ENCODE measurements around the gene SGSM1. TPM values are rescaled to one million over a fixed set of nuclear protein-coding genes. Genes with fewer than 3 reads are reported as not detected.

The SGSM1 gene
- polyA plus RNA-seq, 4 donors = 0.67 to 2.9 (median 2.3) TPM

DNA sequence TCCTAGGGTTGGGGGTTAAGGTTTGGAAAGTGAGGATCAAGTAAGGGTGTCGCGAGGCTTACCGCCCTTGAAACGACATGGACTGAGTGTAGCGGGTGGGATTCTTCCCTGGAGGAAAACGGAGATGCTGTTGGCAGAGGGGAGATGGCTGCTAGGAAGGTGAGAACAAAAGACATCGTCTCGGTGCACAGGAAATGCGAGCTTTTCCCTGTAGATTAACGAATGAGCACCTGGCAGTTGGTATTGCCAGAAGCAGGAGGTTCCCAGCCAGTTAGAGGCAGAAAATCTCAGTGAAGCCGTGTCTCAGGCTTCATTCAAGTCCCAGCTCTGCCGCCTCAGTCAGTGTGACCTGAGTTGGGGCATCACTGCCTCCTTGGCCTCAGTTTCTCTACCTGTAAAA is 141.9 kb downstream of the SGSM1 start:
- no peak for DNase-seq (ENCODE audit: low read depth in 4 of 4, low spot score in 3 of 4)

DNA sequence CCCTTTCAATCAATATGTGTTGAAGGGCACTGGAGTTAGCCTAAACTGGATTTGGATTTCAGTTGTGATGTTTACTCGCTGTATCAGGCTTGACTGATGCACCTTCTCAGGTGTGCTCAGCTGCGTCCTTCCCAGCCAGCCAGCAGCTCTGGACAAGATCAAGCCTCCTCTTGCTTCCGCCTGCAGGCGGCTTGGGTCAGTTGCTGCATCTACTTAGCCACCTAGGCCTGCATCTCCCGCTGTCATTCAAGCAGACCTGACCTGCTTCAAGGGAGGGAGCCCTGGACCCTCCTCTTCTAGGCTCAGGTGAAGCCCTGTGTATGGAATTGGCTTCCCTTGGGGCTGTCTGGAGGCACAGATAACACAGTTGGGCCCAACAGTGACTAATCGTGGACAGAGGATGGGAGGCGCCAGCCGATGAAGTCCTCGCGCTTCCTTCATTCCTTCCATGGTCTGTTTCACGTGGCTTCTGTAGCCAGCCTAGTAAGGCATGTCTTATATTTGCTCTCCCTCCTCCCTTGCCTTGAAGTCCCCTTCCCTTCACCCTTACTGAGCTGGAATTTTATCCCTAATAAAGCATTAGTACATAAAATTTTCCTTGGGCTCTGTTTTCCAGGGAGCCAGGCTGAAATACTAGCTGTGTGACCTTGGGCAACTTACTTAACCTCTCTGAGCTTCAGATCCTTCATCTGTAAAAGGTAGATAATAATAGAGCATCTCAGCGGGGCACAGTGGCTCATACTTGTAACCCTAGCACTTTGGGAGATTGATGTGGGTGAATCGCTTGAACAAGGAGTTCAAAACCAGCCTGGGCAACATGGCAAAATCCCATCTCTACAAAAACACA is 142.6 kb downstream of the SGSM1 start:
- DNase-seq (ENCODE audit: low read depth in 4 of 4, low spot score in 3 of 4) = no peak

DNA sequence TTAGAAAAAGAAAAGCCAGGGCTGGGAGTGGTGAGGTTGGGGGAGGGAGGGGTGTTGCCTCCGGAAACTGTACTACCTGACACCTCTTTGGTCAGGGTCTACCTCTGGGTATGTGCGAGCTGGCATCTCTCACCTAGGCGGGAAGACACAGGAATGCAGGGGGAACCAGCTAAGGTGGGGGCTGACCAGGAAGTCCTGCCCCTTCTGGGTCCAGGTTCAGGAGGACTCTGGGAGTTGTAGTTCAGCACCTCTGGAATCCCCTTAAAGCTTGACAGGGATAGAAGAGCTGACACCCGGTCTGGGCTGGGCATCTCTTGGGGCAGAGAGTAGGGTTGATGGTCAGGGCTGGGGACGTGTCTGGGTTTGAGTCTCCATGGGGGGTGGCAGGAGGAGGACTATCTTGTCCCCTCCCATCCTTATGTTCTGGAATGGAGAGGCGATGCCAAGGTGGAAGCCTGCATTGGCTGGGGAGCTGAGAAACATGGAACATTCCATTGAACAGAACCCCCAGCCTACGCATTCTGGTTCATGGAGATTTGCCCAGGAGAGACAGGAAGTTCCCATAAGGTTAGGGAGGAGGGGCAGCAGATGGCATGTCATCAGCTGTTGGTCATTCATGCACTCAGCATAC is 144.4 kb downstream of the SGSM1 start:
- DNase-seq (ENCODE audit: low read depth in 4 of 4, low spot score in 3 of 4) = no peak

DNA sequence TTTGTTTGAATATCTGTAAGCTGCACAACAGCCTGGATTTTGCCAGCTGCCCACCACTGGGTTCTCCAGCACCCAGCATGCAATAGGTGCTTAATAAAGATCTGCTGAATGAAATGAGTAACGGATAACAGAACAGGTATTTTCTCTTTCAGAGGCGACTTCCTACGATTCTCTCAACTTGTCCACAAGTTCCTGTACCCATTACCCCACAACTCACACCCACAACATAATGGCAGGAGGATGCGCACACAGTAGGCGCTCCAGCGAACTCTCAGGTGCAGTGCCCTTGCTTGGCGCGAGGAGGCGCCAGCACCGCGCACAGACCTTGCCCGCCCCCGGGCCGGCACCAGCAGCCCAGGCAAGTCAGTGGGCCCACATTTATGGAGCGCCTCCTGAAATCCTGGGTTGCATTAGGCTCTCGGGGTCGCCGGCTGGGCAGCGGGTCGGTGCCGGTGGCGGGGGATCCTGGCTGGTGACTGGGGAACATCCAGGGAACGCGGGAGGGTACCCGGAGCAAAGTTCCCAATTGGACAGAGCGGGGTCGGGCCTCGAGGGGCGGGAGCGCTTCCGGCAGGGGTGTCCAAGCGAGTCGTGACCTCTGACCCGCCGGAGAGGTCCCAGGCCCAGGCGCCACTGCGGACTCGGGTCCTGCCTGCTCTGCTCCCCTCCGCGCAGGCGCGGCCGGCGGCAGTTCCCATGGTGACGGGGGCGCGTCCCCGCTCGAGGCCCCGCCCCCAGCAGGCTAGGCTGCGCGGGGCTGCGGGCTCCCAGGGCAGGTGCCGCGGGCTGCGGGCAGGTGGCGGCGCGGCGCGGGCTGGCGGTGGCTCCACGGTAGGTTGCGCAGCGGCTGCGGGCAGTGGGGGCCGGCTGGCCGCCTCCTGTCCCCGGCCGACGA is 146.2 kb downstream of the SGSM1 start, which contains the start of gene KIAA1671:
KIAA1671 (plus strand) TSS at position 775 of the 895 bp plus-strand sequence. CDS start 75,284 bp downstream, outside the sequence.
- peak in 3 of 4 donors; percentile 74 to 76 (median 74) for DNase-seq (ENCODE audit: low read depth in 4 of 4, low spot score in 3 of 4)

DNA sequence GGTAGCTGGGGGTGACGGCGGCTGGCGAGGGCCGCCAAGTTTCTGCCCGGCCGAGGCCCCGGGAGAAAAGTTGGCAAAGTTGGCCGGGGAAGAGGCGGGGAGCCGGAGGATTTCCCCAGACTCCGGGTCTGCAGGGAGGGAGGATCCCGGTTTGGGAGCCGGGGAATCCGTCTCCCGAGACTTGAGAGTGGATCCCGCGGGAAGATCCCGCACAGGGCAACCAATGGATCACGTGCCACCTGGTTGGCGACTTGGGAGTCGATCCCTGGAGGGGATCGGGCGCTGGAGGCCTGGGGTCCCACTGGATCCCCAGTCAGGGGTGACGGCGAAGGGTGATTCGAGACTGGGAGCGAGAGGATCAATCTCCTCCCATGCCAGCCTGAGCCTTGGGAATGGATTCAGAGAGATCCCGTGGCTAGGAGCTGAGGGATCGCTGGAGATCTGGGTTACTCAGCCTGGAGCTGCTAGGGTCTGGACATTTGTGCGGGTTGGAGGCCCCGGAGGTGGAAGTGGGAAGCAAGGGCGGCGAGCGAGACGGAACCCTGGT is 146.9 kb downstream of the SGSM1 start:
- DNase-seq (ENCODE audit: low read depth in 4 of 4, low spot score in 3 of 4) = no peak

DNA sequence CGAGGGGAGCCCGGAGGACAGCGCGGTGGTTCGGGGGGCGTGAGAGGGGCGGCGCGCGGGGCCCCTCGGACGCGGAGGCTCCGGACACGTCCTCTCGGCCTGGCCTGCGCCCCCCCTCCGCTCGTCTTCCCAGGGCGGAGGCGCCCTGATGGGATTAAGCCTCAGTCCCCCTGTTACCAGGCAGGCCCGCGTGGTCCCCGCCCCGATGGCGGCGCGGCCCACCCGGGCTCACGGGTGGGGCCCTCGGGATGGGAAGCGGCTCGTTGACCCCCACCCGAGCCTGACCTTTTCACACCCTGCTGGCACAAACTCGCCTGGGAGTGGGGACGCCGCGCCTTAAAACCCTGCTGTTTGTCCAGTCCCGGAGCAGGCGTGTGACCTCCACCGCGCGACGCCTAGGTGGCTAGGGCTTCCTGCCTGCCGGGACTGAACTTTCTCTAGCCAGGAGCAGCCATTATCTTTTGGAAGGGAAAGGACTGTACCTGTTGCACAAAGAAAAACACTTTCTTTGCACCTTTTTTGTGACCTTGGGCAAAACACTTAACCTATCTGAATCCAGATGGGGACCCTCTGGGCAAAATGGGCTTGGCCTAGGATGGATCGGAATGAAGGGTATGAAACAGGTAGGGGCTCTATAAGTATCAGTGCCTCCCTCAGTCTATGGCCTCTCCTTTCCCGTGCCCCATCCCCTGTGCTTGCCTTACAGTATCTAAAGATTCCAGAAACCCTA is 147.5 kb downstream of the SGSM1 start:
- DNase-seq (ENCODE audit: low read depth in 4 of 4, low spot score in 3 of 4) = no peak

DNA sequence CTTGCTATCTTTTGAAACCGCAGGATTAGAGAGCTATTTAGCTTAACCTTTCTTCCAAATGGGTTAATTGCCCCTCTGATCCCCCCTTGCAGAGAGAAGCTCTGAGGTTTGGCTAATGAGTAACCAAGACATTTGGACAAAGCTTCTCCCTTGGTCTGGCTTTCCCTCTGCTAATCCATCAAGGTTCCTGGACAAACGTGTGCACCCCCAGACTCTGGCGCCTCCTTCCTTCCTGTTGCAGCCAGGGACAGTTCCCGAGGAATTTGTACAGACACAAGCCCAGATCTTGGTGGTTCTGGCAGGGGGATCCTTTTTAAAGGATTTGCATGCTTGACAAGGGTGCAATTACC is 148.1 kb downstream of the SGSM1 start:
- no peak for DNase-seq (ENCODE audit: low read depth in 4 of 4, low spot score in 3 of 4)

DNA sequence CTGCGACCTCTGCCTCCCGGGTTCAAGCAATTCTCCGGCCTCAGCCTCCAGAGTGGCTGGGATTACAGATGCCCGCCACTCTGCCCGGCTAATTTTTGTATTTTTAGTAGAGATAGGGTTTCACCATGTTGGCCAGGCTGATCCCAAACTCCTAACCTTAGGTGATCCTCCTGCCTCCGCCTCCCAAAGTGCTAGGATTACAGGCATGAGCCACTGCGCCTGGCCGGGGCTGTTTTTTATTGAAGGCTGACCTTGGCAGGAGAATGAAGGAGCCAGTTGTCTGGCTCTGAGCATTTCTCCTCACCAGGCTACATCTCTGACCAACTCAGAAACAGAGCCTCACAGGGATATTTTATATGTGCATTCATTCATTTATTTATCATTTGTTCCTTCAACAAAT is 148.8 kb downstream of the SGSM1 start:
- no peak for DNase-seq (ENCODE audit: low read depth in 4 of 4, low spot score in 3 of 4)

DNA sequence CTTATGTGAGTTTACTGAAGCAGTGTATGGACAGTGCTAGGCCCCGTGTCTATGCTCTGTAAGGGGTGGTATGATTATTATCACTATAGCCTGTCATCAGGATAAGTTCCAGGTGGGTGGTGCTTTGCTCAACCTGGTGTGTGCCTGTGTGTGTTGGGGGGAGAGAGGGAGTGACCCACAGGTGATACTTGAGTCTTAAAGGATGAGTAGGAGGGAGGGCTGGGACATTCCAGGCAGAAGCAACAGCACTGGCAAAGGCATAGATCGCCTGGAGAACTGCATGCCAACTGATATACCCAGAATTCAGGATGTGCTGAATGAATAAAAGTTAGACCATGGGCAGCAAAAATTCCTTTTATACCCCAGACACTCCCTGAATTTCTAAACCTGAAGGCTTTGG is 151.0 kb downstream of the SGSM1 start:
- no peak for DNase-seq (ENCODE audit: low read depth in 4 of 4, low spot score in 3 of 4)

DNA sequence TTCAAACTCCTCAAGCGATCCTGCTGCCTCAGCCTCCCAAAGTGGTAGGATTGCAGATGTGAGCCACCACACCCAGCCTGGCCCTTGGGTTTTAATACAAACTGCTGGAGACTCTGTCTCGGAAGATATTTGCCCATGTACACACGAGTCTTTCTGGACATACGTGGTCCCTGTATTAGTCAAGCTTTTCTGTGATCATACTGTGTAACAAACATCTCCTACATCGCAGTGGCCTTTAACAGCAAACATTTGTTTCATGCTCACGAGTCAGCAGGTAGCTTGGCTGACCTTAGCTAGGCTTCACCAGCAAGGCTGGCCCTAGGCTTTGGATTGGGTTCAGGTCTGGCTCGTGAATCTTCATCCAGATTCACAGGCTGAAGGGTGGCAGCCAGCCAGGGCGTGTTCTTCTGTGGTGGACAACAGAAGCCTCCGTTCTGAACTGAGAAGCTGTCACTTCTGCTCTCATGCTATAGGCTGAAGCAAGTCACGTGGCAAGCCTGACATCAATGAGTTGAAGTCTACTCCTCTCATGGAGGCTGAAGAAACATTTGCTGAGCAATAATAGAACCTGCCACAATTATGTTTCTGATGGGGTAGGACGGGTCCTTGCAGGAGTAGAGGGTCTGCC is 155.3 kb downstream of the SGSM1 start:
- no peak for DNase-seq (ENCODE audit: low read depth in 4 of 4, low spot score in 3 of 4)

DNA sequence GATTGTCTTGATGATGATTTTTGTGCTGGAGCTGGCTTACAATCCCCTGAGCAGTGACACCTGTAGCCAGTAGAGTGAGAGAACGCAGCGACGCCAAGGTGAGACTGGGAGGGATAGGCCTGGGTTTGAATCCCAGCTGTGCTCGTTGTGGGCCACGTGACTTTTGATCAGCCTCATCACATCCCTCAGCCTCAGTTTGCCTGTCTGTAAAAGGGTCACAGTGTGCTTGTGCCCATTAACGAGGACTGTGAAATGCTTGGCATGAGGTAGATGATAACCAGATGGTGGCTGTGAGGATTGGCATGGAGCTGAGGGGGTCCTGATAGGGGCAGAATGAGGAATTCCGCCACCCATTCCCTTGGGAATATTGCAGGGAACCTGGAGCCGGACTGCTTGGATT is 156.1 kb downstream of the SGSM1 start:
- DNase-seq (ENCODE audit: low read depth in 4 of 4, low spot score in 3 of 4) = no peak

DNA sequence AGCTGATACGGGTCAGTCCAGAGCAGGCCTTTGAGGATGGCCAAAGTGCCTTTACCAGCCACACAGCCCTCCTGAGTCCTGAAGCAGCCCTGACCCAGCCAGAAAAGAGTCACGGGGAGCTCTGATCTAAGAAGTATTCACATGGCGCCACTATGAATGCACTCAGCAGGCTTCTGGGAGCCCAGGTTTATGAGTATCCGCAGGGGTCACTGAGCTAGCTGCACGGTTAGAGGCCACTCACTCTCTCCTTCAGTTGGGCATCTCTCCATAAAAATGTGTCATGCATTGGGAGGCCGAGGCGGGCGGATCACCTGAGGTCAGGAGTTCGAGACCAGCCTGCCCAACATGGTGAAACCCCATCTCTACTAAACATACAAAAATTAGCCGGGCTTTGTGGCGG is 156.8 kb downstream of the SGSM1 start:
- no peak for DNase-seq (ENCODE audit: low read depth in 4 of 4, low spot score in 3 of 4)

DNA sequence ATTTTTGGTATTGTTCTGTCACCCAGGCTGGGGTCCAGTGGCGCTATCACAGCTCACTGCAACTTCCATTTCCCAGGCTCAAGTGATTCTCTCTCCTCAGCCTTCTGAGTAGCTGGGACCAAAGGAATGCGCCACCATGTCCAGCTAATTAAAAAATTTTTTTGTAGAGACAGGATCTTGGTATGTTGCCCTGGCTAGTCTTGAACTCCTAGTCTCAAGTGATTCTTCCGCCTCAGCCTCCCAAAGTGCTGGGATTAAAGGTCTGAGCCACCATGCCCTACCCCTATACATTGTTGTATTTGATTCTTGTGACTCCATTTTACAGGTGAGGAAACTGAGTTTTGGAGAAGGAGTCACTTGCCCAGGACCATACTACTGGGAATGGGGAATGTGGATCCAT is 158.4 kb downstream of the SGSM1 start:
- no peak for DNase-seq (ENCODE audit: low read depth in 4 of 4, low spot score in 3 of 4)

DNA sequence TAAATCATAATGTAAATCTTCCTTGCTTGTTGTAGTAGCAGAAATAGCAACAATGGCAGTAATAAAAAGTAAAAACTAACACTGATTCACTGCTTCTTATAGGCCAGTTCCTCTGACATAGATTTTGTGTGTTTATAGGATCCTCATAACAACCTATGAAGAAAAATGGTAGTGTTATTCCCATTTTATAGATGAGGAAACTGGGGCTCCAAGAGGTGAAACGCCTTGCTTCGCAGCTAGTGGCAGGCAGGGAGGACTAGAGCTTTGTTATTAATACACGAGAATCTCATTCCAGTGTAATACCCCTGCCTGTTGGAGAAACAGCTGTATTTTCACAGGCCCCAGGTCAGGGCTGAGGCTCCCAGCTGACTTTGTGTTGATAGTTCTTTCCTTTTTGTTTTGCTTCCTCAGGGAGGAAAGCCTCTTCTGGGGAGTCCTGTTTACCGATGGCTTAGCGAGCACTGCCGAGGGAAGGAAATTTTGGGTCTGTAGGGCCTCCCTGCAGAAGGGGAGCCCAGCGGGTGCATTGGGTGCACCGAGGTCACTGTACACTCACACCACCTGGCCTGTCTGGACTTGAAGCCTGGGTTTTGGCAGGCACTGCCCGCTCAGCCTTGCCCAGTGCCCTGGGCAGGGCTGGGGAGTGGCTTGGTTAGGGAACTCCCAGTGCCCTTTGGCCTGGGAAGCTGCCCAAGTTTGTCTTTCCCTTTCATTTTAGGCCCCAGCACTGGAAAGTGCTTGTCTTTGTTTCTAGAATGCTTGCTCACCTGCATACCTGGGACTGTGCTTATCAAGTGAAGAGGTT is 160.0 kb downstream of the SGSM1 start:
- no peak for DNase-seq (ENCODE audit: low read depth in 4 of 4, low spot score in 3 of 4)

DNA sequence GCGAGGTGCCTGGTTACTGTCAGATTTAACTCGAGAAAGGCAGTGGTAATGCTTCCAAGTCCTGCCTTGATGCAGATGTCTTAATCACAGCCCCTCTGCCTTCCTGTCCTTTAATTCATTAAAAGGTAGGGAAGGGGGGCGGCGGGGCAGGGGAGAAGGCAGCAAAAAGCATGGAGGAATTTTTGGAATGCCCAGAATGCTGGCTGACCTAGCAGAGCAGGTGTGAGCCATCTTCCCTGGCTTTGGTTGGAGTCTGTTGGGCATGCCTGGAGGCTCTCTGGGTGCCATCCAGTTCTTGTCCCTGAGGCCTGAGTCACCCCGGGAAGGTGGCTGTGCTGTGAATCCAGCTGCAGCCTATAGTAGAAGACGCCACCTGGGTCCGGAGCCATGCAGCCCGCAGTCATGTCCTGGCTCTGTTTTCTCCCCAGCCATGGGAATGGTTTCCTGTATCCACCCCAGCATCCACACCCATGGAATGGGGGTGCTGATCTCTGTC is 162.1 kb downstream of the SGSM1 start:
- no peak for DNase-seq (ENCODE audit: low read depth in 4 of 4, low spot score in 3 of 4)

DNA sequence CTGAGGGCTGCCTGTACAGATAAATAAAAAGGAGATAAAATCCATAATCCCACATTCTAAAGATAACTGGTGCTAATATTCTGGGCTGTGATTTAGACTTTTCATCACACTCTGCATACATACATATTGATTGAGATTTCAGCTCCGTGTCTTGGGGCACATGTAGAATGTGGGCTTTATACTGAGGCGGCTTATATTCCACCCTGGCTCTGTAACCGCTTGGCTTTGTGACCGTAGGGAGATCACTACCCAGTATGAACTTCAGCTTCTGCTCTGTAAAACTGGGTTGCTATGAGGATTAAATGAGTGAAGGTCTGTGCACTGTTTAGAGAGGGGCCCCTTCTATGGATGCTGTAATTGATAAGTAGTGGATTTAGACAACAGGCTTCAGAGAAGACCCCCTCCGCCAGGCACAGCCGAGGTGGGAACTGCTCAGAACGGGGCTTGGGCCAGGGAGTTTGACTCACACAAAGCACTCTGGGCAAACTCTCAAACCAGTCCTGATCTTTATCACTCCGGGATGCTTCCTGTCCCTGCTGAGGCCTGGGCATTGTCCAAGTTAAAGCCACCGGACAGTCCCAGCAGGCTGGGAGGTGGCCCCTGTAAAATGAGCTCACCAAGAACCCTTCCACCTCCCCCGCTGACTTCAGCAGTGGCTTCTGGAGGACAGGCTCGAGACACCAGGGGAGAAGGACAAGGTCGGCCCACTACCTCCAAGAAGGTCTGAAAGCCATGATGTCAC is 163.7 kb downstream of the SGSM1 start:
- DNase-seq (ENCODE audit: low read depth in 4 of 4, low spot score in 3 of 4) = no peak

DNA sequence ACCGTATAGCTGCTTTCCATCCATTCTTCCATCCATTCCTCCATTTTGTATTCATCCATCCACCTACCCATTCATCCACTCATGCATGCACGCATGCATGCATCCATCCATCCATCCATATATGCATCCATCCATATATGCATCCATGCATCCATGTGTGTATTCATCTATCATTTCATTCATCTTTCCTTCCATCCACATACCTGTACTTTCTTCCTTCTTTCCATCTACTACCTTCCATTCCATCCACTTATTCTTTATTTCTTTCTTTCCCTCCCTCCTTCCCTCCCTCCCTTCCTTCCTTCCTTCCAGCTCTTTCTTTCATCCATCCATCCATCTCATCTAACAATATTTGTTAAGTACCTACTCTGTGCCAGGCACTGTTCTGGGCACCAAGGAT is 166.4 kb downstream of the SGSM1 start:
- DNase-seq (ENCODE audit: low read depth in 4 of 4, low spot score in 3 of 4) = no peak

DNA sequence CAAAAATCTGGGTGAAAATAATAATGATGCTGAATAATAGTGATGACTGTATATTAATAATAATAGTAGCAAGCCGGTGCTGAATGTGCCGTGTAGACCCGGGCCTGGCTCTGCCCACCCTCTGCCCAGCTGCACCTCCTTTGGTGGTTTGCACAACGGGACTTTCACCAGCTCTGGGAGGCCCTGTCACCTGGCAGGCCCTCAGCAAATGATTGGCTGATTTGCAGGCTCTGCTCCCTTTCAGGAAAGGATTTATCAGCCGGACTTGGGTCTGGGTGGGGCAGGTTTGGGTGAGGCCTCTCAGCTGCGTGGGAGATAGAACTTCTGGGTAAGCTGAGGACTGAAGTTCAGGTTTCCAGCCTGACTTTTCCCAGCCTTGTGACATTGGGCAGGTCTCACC is 167.9 kb downstream of the SGSM1 start:
- no peak for DNase-seq (ENCODE audit: low read depth in 4 of 4, low spot score in 3 of 4)
